ENCODE data around the gene PKNOX1.
"Not testable (repeated sequence)": the region's sequence is repeated elsewhere in the genome, so short reads cannot be mapped to it uniquely, and the experiment has no call there.

The PKNOX1 gene

GRCh38 chr21:42983869-42984268 is 9.5 kb downstream of the PKNOX1 start:
- DNase-seq (ENCODE audit: low read depth in 1 of 2, low spot score in 1 of 2) = no peak

GRCh38 chr21:42986125-42986783 is 11.9 kb downstream of the PKNOX1 start:
- no peak for DNase-seq (ENCODE audit: low read depth in 1 of 2, low spot score in 1 of 2)

GRCh38 chr21:42988236-42988965 is 14.0 kb downstream of the PKNOX1 start:
- DNase-seq (ENCODE audit: low read depth in 1 of 2, low spot score in 1 of 2) = no peak

GRCh38 chr21:42989370-42989769 is 15.0 kb downstream of the PKNOX1 start:
- not testable (repeated sequence) for DNase-seq (ENCODE audit: low read depth in 1 of 2, low spot score in 1 of 2)

- no peak for DNase-seq (ENCODE audit: low read depth in 1 of 2, low spot score in 1 of 2)
These were observed 15.7 kb downstream of the PKNOX1 start for GRCh38 chr21:42989816-42990650.

- DNase-seq (ENCODE audit: low read depth in 1 of 2, low spot score in 1 of 2) = no peak
These were observed 17.8 kb downstream of the PKNOX1 start for GRCh38 chr21:42991992-42992740.

GRCh38 chr21:42993051-42993712 is 18.8 kb downstream of the PKNOX1 start:
- no peak for DNase-seq (ENCODE audit: low read depth in 1 of 2, low spot score in 1 of 2)

- DNase-seq (ENCODE audit: low read depth in 1 of 2, low spot score in 1 of 2) = no peak
These were observed 22.7 kb downstream of the PKNOX1 start for GRCh38 chr21:42997053-42997452.

GRCh38 chr21:42997983-42998382 is 23.6 kb downstream of the PKNOX1 start:
- not testable (repeated sequence) for DNase-seq (ENCODE audit: low read depth in 1 of 2, low spot score in 1 of 2)

GRCh38 chr21:42999152-42999551 is 24.8 kb downstream of the PKNOX1 start:
- DNase-seq (ENCODE audit: low read depth in 1 of 2, low spot score in 1 of 2) = not testable (repeated sequence)

GRCh38 chr21:43000041-43000440 is 25.7 kb downstream of the PKNOX1 start:
- DNase-seq (ENCODE audit: low read depth in 1 of 2, low spot score in 1 of 2) = not testable (repeated sequence)

GRCh38 chr21:43001316-43001715 is 27.0 kb downstream of the PKNOX1 start:
- no peak for DNase-seq (ENCODE audit: low read depth in 1 of 2, low spot score in 1 of 2)

- no peak for DNase-seq (ENCODE audit: low read depth in 1 of 2, low spot score in 1 of 2)
These were observed 30.6 kb downstream of the PKNOX1 start for GRCh38 chr21:43004926-43005325.

- no peak for DNase-seq (ENCODE audit: low read depth in 1 of 2, low spot score in 1 of 2)
These were observed 31.3 kb downstream of the PKNOX1 start for GRCh38 chr21:43005635-43006034.

GRCh38 chr21:43006051-43006873 is 31.9 kb downstream of the PKNOX1 start:
- DNase-seq (ENCODE audit: low read depth in 1 of 2, low spot score in 1 of 2) = not testable (repeated sequence)

- DNase-seq (ENCODE audit: low read depth in 1 of 2, low spot score in 1 of 2) = no peak
These were observed 32.5 kb downstream of the PKNOX1 start for GRCh38 chr21:43006874-43007208.

GRCh38 chr21:43012596-43012995 is 38.2 kb downstream of the PKNOX1 start:
- no peak for DNase-seq (ENCODE audit: low read depth in 1 of 2, low spot score in 1 of 2)

GRCh38 chr21:43015906-43016540 is 41.7 kb downstream of the PKNOX1 start:
- no peak for DNase-seq (ENCODE audit: low read depth in 1 of 2, low spot score in 1 of 2)

- DNase-seq (ENCODE audit: low read depth in 1 of 2, low spot score in 1 of 2) = no peak
These were observed 42.4 kb downstream of the PKNOX1 start for GRCh38 chr21:43016728-43017127.
